Measurements from ENCODE around the gene CCL4L2.
"Not testable (repeated sequence)": the region's sequence is repeated elsewhere in the genome, so short reads cannot be mapped to it uniquely, and the experiment has no call there.

Gene CCL4L2

DNA sequence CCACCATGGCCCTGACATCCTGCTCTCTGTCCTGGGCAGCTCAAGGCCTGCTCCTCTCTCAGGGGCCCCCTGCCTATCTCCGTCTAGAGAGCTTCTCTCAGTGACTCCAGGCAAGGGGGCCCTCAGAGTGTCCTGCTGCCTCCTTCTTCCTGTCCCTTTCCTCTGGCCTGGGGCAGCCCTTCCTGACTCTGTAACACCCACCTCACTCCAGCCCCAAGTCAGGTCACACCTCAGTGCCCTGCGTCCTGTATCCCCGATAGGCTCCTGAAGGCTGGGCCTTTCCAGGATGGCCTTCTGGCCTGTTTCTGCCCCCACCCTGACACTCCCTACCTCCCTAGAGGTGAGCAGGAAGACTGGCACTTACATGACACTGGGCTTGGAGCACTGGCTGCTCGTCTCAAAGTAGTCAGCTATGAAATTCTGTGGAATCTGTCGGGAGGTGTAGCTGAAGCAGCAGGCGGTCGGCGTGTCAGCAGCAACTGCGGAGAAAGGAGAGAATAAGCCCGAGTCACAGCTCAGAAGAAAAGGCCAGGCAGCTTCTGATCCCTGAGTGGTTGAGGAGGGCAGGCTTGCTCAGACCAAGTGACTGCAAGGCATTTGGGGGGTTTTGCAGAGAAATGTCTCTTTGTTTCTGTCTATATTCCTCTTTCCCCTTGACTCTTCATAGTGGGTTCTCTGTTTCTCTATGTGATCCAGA lies 15.3 kb upstream of the CCL4L2 start:
- DNase-seq: no peak

DNA sequence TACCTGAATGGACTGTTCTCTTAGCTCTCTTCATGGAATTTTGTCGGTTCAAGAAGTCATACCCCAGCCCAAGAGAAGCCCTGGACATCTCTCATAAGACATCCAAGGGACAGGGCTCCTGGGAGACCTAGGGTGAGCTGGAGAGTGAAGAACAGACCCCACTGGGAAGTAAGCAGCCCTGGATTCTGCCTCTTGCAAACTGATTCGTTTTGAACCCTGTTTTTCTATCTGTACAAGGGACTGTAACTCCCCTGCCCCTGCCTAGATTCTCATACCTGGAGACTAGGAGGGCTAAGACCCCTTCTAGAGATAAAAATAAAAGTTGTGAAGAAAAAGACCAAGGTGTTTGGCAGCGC lies 14.8 kb upstream of the CCL4L2 start:
- no peak for DNase-seq

DNA sequence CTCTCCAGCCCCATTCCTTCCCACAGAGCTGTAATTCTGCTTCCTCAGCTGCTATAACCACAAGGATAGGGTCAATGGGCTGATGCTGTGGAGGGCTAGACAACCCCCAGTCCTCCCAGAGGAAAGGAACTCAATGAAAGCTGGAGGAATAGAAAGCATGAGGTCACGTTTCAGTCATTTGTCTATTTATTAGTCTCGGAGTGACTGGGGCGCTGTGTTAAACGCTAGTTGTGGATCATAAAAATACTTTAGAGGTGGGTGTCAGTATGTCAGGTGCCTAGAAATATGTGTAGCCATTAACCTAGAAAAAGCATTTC lies 13.5 kb upstream of the CCL4L2 start:
- no peak for DNase-seq

DNA sequence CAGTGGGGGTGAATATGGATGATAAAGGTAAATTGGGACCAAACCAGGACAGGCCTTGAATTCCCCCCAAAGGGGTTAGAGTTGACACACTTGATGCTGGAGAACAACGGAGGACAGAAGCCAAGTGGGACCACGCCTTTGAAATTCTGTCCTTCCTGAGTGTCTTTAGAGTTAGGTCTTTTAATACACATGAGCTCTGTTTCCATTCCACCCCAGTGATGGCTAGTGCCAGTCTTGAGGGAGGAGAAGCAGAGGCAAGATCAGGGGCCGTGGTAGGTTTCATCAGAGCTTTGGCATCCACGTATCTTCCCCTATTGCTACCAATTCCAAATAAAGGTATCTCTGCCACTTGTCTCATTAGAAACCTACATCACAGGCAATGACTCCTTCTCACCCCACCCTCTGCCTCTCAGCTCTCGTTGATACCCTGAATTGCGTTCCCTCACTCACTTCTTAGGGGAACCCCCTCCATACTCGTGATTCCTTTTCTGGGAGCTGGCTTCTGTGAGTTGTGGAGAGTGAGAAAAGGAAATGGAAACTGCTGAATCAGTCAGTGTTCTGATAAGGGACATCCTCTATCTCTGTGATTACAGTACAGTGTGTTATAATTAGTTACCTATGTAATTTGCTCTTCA lies 11.9 kb upstream of the CCL4L2 start:
- DNase-seq: no peak

DNA sequence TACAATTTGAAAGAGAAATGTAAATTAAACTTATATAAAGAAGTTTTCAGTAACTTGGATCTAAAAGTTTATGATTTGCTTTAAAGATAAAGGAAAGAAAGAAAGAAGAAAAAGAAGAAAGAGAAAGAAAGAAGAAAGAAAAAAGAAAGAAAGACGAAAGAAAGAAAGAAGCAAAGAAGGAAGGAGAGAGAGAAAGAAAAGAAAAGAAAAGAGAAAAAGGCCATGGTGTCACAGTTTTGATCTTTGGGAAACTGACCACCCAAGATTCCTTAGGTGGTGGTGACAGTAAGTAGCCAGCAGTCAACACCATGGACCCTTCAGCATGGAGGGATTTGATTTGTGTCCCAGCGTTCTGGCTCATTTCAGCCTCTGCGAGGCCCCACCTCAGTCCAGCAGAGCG lies 9.8 kb upstream of the CCL4L2 start:
- not testable (repeated sequence) for DNase-seq

DNA sequence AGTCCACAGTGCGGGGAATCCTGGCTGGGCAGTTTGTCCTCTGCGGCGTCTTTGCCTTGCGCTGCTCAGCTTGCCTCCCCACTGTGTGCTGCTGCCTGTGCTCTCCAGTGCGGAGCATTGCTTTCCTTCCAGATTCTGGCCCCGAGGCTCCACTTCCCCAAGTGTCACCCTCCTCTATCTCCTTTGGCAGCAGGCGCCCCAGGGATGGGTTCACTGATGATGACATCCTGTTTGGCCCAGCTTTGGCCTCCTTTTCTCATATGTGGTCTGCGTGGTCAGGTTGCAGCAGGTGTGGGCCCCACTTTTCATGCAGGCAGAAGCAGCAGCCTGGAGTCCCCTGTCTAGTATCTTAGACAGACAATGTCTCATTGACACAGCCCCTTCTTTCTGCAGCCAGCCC lies 9.4 kb upstream of the CCL4L2 start:
- DNase-seq: not testable (repeated sequence)

DNA sequence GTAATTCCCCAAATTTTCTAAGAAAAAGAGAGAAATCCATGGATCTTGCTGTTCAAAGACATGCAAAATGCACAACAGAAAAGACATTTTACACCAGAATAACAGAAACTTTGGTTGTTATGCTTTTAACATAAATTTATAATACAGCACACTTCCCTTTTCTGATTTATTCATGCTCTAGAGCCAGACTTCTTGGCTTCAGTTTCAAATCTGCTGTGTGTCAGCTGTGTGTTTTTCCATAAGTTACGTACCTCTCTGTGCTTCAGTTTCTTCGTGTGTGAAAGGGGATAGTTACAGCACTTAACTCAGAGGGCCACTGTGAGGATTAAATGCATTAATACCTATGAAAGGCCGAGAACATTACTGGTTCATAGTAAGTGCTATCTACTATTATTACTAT lies 7.5 kb upstream of the CCL4L2 start:
- no peak for DNase-seq

DNA sequence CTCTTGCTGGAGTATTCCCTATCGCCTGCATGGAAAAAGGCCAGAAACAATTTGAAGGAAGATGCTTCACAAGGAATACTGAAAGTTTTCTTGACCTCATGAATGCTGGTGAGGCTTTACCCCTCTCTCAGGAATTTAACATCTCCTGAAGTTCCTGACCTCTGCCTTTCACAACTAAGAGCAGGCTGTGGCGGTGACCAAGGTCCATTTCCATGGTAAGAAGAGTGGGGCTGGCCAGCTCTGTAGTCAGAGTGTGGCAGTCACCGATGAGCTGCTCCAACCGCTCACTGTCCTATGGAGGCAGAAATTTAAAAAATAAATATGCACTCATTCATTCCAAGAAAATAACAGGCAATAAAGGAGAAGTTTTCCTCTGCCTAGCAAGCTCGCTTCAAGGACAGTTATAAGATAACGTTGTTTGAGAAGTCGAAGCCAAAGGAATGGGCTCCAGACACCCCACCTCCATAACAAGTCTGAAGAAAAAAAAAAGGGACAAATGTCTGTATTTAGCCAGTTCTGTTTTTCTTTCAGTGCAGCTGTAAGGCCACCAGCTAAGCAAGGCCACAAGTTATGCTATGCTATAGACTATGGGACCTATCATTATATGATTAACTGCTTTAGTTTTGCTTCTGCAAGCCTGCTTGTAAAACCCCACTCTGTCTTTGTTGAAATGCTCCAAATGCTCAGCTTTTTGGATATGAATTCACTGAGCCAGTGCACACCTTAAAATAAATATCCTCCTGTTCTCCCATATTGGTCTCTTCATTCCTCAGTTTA lies 6.0 kb upstream of the CCL4L2 start:
- no peak for DNase-seq

DNA sequence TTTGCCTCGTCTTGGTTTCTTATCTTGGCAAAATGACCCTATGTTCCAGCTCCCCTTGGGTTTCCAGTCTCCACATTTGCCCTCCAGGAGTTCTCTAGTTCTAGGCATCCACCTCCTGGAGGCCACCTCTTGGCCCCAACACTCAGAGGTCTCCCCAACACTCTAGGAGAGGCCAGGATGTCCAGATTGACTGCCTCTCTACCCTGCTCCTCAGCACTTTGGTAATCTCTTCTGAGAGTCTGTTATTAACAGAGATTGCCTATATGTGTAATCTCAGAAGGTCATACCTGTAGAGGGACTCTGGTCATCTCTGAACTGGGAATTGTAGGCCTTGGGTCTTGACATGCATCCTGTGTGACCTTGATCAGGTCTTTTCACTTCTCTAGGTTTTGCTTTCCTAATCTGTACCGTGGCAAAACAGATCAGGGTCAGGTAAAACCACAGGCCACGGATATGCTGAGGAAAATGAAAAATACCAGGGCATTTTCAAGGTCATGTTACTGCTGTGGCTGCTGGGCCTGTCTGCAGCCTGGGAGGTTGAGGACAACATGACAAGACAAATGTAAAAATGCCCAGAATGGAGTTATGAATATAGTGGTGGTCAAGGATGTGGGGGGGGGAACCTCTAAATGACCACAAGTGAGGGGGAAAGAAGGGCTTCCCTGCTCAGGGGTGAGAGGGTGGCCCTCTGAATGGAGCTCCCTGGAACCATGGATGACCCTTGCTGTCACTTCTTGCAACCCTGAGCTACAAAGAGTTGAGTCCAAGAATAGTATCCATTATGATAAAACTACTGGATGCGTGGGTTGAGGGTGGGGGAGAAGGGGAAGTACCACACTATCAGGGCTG lies 5.0 kb upstream of the CCL4L2 start:
- DNase-seq: no peak

DNA sequence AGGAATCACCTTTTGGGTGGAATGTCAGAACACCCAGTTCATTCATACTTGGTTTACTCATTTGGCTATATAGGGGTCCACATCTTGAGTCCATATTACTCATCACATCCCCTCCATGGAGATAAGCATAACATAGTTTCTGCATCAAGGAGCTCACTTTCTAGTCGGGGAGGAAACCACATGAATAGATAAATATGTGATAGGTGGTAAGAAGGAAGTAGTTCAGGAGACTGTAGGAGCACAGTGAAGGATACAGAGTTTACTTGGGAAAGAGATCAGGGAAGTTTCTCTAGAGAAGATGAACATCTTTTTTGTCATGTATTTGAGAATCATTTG lies 4.4 kb upstream of the CCL4L2 start:
- not testable (repeated sequence) for DNase-seq

DNA sequence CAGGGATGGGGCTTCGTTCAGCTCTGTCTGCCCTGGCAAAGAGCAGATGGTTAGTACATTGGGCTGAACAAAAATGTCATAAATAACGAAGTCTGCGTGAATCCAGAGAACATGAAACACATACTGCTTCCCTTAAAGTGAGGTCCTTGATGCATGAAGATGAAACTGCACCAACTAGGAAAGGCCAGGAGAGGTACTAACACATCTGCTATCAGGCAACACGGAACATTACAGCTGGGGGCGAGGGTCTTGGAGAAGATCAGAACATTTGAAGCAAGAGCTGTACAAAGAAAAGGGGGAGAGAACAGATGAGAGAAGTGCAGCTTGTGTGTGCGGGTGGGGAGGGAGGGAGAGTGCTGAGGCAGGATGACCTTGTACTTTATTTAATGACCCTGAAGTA lies 3.5 kb upstream of the CCL4L2 start:
- DNase-seq: not testable (repeated sequence)

DNA sequence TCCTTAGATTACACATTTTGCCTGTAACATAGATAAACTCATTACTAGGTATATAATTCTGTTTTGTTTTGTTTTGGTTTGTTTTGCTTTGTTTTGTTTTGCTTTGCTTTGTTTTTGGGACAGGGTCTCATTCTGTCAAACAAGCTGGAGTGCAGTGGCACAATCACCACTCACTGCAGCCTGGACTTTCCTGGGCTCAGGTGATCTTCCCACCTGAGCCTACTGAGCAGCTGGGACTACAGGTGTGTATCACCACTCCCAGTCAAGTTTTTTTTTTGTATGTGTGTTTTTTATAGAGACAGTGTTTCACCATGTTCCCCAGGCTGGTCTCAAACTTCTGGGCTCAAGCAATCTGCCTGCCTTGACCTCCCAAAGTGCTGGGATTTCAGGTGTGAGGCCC lies 1.3 kb upstream of the CCL4L2 start:
- no peak for DNase-seq

DNA sequence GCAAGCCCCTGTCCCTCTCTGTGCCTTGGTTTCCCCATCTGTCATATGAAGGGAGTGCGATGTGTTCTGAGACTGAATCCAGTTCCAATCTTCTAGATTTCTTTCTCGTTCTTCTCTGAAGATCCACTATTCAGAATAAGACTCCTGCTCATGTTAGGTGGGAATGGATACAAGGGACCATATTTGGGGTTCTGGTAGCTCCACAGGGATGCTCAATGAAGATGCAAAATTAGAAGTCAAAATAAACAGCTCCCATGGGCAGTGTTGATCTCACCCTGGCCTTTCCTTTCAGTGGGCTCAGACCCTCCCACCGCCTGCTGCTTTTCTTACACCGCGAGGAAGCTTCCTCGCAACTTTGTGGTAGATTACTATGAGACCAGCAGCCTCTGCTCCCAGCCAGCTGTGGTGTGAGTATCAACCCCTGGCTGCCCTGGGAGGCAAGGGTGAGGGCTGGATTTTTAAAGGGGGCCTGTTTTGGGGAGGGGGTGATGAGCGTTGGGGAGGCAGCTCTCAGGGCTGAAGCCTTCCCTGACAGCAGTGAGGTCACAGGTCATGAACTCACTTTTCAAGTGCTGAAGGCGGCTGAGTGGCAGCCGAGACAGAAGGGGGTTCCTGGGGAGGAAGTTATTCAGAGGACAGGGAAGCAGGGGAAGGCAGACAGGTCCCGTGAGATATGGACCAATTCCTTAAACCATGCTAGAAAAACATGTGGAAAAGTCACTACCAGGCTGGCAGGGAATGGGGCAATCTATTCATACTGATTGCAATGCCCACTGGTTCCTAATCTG lies 815 bp downstream of the CCL4L2 start:
- not testable (repeated sequence) for DNase-seq

DNA sequence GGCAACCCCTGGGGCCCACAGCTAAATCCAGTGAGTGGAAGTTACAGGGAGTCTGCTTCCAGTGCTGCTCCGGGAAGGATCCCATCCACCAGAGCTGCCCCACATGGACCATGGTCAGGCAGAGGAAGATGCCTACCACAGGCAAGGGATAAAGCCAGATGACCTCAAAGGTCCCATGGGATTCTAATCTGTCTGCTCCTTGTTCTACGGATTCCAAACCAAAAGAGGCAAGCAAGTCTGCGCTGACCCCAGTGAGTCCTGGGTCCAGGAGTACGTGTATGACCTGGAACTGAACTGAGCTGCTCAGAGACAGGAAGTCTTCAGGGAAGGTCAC lies 1.4 kb downstream of the CCL4L2 start:
- DNase-seq: no peak

DNA sequence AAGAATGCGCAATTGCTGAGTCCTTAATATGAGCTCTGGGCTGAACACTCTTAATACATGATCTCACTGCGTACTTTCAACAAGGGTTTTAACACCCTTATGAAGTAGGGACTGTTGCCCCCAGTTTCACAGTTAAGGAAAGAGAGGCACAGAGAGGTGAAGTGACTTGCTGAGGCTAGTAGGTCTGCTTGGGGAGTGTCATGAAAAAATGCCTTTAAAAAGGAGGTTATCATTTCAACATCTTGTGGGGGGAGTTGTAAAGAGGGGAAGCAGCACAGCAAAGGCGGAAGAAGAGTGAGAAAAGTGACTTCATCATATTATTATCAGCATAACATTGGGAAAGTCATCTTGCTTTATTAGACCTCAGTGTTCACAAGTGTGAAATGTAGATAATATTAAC lies 2.1 kb downstream of the CCL4L2 start:
- DNase-seq: no peak

DNA sequence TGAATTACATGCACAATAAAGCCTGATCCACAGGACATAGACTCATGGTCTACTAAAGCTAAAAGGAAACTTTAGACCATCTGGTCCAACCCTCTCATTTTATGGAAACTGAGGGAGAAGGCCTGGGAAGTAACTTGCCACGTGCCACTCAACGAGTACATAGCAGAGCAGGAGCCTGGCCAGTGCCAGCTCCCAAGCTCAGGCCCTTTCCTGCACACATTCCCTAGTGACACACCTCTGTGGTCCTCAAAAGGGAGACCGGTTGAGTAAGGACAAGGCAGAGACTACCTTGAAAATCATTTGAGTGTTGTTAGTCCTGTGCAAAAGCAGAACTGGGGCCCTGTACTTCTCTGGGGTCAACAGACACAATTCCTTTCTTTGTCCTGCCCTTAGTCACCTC lies 2.8 kb downstream of the CCL4L2 start:
- no peak for DNase-seq

DNA sequence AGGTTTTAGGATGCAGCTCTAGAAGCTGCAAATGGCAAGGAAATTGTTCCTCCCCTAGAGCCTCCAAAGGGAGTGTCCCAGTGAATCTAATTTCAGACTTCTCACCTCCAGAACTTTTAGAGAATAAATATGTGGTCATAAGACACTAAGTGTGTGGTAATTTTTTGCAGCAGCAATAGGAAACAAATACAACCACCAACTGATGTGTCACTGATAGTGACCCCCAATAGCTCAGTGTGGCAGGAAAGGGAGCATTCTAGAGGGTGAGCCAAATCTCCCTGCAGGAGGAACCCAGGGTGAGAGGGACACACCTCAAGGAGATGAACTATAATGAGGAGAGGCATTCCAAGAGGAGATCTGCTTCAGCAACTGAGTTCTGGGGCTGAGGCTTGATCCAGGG lies 4.1 kb downstream of the CCL4L2 start:
- no peak for DNase-seq

DNA sequence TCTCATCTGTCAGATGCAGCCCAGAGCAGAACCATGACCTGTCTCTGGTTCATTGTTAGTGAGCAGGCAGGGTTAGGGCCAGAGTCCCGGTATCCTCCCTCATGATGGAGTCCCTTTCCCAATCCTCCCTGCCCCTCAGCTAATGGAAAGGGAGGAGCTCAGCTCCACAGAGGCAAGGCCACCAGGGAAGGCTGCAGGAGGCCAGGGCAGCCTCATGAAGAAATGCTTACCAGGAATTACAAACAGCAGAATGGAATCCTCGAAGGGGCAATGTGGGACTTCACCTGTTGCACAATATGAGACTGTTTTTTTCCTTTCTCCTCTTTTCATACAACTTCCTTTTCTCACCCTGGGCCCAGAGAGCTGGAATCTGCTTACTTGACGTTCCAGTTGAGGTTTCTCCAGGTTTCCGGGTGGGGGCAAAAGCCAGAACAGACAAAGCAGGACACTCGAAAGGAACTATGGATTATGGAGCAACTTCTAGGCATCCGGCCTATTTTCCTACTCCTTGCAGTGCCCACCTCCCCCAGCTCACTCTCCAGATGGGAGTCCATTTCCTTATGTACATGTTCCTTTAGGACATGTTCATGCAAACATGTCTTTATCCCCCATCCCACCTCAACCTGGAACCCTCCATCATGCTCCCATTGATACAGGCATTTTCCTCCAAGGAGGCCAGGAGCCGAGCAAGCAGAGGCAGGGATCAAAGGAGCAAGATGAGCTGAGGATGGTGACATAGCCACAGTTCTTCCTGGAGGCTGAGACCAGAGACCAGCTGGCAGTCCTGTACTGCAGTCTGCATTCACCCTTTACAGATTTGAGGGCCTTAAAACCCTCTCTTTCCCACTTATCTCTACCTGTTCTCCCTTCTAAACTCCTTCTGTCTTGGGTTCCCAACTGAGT lies 4.8 kb downstream of the CCL4L2 start:
- not testable (repeated sequence) for DNase-seq

DNA sequence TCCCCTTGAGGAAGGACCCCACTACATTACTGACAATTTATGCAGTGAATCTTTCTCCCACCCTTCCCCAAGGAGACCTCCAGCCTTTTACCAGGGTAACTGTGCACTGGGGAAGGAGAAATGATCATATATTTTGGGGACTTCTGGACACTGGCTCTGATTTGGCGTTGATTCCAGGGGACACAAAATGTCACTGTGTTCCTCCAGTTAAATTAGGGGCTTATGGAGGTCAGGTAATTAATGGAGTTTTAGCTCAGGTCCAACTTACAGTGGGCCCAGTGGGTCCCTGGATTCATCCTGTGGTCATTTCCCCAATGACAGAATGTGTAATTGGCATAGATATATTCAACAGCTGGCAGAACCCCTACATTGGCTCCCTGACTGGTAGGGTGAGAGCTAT lies 8.7 kb downstream of the CCL4L2 start:
- DNase-seq: not testable (repeated sequence)

DNA sequence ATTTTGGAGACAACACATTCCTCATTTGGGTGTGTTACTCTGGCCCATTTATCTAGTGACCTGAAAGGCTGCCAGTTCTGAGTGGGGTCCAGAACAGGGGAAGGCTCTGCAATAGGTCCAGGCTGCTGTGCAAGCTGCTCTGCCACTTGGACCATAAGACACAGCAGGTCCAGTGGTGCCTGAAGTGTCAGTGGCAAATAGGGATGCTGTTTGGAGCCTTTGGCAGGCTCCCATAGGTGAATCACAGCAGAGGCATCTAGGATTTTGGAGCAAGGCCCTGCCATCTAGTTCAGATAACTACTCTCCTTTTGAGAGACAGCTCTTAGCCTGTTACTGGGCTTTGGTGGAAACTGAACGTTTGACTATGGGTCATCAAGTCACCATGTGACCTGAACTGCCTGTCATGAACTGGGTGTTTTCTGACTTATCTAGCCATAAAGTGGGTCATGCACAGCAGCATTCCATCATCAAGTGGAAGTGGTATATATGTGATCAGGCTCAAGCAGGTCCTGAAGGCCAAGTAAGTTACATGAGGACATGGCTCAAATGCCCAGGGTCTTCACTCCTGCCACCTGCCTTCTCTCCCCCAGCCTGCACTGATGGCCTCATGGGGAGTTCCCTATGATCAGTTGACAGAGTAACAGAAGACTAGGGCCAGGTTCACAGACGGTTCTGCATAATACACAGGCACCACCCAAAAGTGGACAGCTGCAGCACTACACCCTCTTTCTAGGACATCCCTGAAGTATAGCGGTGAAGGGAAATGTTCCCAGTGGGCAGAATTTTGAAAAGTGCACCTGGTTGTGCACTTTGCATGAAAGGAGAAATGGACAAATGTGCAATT lies 10.1 kb downstream of the CCL4L2 start:
- DNase-seq: not testable (repeated sequence)

DNA sequence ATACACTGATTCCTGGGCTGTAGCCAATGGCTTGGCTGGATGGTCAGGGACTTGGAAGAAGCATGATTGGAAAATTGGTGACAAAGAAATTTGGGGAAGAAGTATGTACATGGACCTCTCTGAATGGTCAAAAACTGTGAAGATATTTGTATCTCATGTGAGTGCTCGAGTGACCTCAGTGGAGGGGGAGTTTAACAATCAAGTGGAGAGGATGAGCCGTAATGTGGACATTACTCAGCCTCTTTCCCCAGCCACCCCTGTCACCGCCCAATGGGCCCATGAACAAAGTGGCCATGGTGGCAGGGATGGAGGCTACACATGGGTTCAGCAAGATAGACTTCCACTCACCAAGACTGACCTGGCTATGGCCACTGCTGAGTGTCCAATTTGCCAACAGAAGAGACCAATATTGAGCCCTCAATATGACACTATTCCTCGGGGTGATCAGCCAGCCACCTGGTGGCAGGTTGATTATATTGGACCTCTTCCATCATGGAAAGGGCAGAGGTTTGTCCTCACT lies 10.8 kb downstream of the CCL4L2 start:
- DNase-seq: not testable (repeated sequence)
